PC-9 (cell line): ENCODE results near the gene CTNNA1.

Experiments
- CTCF ChIP-seq: fragments of 200-600 bp; sonication (generic); conservative IDR thresholded peaks from 2 replicates; pipeline ENCODE4 v1.6.1; 2017; ENCODE audit warnings: mixed run types, antibody characterized with exemption, mild to moderate bottlenecking, moderate library complexity
- EZH2 ChIP-seq: fragments of 200-600 bp; sonication (generic); IDR thresholded peaks from 2 replicates; pipeline ENCODE4 v1.8.0; 2017; ENCODE audit warnings: antibody characterized with exemption, low read depth

GRCh38 chr5:138745268-138745667, 8.0 kb upstream of the CTNNA1 start:
- no peak for TF ChIP-seq CTCF
- TF ChIP-seq EZH2 = no peak
